GM18867 (cell line): ENCODE results near the gene PDXP.
"Not testable (repeated sequence)": the region's sequence is repeated elsewhere in the genome, so short reads cannot be mapped to it uniquely, and the experiment has no call there.

ENCODE experiments used
- ATAC-seq: cut with Tn5 transposase; IDR thresholded peaks from one replicate; pipeline ENCODE4 v1.9.1; 2021; ENCODE audit warnings: mild to moderate bottlenecking, moderate library complexity; ENCODE audit not compliant: unreplicated experiment

The PDXP gene

GRCh38 chr22:37672920-37673455 lies 14.5 kb downstream of the PDXP start:
- ATAC-seq = no peak

GRCh38 chr22:37674248-37674647 lies 15.7 kb downstream of the PDXP start:
- no peak for ATAC-seq

GRCh38 chr22:37674951-37675929 lies 16.7 kb downstream of the PDXP start, which contains the start of gene LGALS1:
TSS of gene LGALS1 (plus strand) at chr22:37675636. CDS start at chr22:37675703, 67 bp downstream.
- ATAC-seq = peak; percentile 40

GRCh38 chr22:37675930-37676735 lies 17.6 kb downstream of the PDXP start:
- ATAC-seq = no peak

GRCh38 chr22:37676736-37677492 lies 18.4 kb downstream of the PDXP start:
- ATAC-seq = peak; percentile 45

- peak; percentile 13 for ATAC-seq
These were observed 19.0 kb downstream of the PDXP start for GRCh38 chr22:37677493-37677974.

GRCh38 chr22:37678372-37678771 lies 19.8 kb downstream of the PDXP start:
- ATAC-seq = no peak

GRCh38 chr22:37679670-37680069 lies 21.1 kb downstream of the PDXP start:
- no peak for ATAC-seq

GRCh38 chr22:37680191-37680851 lies 21.8 kb downstream of the PDXP start:
- no peak for ATAC-seq

- no peak for ATAC-seq
These were observed 22.5 kb downstream of the PDXP start for GRCh38 chr22:37681001-37681424.

- no peak for ATAC-seq
These were observed 23.1 kb downstream of the PDXP start for GRCh38 chr22:37681556-37682049.

GRCh38 chr22:37684803-37685615 lies 26.5 kb downstream of the PDXP start:
- ATAC-seq = no peak

- ATAC-seq = peak; percentile 71
These were observed 27.8 kb downstream of the PDXP start, which contains the start of gene NOL12 for GRCh38 chr22:37686002-37686982. TSS of gene NOL12 (plus strand) at chr22:37686343. CDS start at chr22:37686393, 50 bp downstream.

GRCh38 chr22:37690407-37690806 lies 31.9 kb downstream of the PDXP start:
- ATAC-seq = no peak

GRCh38 chr22:37690901-37691504 lies 32.5 kb downstream of the PDXP start:
- no peak for ATAC-seq

GRCh38 chr22:37692627-37693285 lies 34.2 kb downstream of the PDXP start:
- ATAC-seq = no peak

- ATAC-seq = not testable (repeated sequence)
These were observed 35.6 kb downstream of the PDXP start for GRCh38 chr22:37694131-37694530.
